GM19467 (cell line): ENCODE measurements around the gene CCDC88B.

ENCODE experiments used
- ATAC-seq: cut with Tn5 transposase; IDR thresholded peaks from one replicate; pipeline ENCODE4 v1.9.1; 2021; ENCODE audit warnings: mild to moderate bottlenecking, moderate library complexity; ENCODE audit not compliant: unreplicated experiment

The CCDC88B gene

DNA sequence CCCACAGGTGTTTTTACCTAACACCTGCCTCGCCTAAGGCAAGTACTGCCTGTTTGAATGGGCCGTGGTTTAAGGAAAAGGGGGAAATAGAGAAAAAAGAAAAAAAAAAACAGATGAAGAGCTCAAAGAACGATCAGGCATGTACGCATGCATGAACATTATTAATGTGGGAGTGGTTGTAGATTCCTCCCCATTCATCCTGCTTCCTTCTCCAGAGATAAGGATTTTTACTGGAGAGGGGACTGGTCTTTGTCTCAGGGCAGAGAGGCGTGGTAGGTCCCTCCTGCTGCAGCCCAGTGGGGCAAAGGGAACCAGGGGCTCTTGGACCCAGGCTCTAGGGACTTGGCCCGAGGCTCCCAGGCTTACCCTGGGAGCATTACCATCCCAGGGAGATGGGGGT, 42.0 kb downstream of the CCDC88B start:
- no peak for ATAC-seq

DNA sequence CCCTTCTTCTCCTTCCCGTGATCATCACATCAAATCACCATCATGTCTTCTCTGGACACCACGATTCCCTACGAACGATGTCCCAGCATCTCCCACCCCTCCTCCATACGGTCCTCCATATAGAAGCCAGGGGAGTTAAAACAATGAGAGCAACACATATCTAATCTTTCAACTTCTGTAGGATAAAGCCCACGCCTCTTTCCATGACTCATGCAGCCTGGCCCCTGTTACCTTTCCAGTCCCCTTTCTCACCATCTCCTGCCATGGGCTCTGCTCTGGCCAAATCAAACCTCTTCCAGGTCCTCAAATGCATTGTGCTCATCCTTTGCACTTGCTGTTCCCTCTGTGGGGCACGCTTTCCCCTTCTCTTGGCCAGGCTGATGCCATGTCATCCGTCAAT, 42.6 kb downstream of the CCDC88B start:
- ATAC-seq = no peak

DNA sequence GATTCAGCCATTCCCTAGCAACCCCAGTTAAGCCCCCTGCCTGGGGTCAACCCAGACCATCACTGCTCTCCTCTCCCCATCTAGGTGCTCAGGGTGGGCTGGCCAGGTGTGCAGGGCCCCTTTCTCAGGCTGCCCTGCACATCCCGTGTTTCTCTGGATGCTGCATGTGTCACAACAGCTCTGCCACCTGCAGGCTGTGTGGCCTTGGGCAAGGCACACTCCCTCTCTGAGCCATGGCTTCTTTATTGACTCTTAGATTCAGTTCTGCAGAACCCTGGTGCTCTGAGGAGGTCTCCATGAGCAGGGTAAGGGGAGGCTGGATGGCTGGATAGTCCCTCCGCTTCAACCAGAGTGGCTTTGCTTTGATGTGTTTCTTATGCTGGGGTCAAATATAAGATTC, 43.6 kb downstream of the CCDC88B start:
- ATAC-seq = no peak

DNA sequence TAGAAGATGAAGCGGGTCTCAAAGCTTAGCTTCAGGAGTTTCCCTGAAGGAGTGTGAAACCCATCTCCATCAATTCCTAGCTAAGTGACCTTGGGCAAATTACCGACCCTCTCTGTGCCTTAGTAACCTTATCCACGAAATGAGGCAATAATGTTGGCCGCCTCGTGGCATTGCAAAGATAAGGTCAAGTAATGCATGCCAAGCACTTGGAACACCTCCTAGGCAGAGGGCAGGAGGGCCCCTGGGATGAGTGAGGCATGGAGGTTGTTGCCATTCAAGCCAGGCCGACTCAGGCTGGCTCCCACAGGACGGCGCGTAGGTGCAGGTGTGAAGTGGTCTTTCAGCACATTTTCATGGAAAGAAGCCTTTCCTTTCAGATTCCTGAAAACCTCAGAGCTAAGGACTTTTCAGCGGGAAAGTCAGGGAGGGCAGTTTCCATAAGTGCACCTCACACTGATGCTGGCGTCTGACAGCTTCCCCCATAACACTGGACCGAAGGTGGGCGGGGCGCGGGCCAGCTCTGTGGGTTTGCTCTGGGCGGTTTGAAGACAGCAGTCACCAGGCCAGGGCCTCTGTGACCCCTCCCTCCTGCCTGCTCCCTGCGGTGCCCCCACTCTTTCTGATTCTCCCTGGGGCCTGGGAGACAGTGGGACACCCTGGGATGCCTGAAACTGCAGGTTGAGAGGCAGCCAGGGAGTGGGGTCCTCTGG, 44.2 kb downstream of the CCDC88B start:
- no peak for ATAC-seq

DNA sequence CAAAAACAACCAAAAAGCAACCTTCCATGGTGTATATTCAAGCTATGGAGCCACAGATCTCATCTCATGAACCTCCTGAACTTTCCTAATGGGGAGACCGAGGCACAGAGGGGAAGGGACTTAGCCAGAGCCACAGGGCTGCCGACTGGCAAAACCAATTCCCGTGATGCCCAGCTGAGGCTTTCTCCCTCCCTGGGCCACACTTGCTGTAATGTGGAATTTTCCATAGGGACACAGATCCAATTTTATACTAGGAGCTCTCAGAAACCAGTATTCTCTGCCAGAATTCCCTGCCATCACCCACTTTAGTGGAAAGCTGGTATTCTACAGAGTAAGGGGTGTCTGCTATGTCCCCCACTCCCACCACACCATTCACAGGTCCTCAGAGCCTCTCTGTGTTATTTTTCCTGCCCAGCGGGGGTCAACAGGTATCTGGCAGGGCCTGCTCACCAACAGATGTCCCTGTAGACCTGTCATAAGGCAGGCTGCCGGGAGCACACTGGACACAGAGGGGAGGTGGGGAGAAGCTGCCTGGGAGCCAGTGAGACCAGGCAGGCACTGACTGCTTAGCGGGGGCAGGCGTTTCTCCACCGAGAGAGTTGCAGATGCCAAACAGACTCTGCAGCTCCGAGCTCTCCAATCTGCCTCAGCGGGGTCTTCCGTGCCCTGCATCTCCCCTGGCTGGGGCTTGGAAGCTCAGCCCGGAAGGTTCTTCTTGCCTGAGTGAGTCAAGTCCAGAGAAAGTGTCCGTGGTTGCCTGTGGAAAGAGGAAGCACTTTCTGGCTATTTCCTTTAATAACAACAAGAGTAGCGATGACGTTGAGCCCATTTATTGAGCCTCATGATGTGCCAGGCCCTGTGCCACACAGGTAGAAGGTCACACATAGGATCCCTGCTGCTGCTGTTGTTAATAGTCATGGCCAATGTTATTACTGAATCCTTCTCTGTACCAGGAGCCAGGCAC, 45.3 kb downstream of the CCDC88B start:
- no peak for ATAC-seq

DNA sequence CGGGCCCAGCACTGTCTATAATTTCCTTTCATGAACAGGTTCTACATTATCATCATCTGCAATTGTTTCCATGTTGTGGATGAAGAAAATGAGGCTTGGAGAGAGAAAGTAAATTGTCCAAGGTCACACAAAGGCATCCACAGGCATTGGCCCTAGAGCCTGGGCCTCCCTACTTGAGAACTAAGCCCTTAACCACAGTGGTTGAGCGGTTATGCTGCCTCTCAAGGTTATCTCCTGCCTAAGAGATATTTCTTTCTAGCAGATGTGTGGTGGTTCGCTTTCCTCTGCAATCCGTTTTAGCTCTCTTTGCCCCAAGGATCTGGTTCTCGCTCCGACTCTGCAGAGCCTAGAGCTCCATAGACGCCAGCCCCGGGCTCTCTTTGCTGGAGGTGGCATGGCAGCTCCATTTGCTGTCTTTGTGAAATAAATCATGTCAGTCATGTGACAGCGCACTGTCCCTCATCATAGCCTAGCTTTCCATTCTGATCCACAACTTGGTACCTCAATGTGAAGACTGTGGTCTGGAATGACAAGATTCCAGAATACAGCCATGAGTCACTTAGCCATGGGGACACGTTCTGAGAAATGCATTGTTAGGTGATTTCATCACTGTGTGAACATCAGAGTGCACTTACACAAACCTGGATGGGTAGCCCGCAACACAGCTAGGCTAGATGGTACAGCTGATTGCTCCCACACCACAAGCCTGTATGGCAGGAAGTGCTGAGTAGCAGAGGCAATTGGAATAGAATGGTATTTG, 46.1 kb downstream of the CCDC88B start:
- ATAC-seq = no peak

GRCh38 chr11:64387916-64388315, 47.9 kb downstream of the CCDC88B start:
- no peak for ATAC-seq

- no peak for ATAC-seq
Observed at GRCh38 chr11:64388894-64389293, 48.9 kb downstream of the CCDC88B start.

- ATAC-seq = no peak
Observed at GRCh38 chr11:64389851-64390250, 49.8 kb downstream of the CCDC88B start.

- ATAC-seq = no peak
Observed at GRCh38 chr11:64390558-64390957, 50.6 kb downstream of the CCDC88B start.

GRCh38 chr11:64391839-64392238, 51.8 kb downstream of the CCDC88B start:
- no peak for ATAC-seq

DNA sequence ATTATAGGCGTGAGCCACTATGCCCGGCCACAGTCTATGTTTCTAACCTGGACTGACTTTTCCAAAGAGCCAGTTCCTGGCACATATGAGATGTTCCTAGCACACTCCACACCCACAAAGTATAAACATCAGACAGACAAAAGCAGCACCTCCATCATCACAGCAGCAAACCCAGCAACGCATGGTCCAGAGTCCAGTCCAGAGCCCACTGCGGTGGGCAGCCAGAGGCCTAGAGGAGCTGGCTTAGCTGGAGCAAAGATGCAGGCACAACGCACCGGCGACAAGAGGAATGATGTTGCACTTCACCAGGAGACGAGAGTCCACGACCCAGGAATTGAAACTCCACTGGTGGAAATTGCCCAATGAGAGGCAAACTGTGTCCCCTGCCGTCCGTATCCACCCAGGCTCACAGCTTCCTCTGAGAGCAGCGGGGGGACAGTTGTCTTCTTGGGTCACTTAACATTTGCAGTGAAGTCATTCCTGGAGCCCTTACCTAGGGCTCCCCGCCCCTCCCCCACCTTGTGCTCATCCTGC, 55.6 kb downstream of the CCDC88B start:
- ATAC-seq = no peak

DNA sequence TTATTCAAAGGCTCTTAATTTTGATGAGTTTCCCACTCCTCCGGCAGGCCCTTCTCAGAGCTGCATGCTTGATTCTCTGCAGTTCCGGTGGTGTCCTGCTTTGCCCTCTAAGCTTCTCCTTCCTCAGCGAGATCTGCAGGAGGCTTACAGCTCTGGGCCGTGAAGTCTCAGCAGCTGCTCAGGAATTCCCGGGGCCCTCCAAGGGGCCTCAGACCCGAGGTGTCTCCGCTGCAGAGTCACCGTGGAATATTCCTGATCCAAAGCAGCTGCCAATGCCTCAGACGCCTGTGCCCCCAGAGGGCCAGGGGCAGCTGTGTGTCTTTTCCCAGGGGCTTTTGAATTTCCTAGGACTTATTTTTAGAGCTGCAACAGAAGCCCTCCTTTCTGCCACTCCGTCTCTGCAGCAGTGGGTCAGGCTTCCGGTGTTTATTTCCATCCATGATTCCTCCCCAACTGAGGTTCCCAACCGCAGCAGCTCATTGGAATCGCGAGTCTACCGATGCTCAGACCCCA, 56.1 kb downstream of the CCDC88B start:
- no peak for ATAC-seq

DNA sequence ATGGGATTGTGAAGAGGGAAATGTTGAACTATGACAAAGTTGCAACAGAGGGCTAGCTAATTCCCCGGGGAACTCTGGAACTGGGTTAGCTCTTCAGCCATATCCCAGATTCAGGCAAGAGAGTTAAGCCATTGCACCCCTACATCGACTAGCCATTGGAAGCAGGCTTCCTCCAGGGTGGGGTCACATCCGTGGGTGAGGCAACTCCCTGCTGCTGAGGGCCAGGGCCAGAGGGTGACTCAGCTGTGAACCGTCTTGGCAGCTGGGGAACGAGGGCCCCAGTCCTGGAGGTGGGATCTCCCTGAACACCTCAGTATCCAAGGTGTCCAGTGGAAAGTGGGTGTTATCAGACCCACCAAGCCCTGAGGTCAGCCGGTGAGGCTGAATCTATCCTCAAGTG, 60.1 kb downstream of the CCDC88B start:
- no peak for ATAC-seq

DNA sequence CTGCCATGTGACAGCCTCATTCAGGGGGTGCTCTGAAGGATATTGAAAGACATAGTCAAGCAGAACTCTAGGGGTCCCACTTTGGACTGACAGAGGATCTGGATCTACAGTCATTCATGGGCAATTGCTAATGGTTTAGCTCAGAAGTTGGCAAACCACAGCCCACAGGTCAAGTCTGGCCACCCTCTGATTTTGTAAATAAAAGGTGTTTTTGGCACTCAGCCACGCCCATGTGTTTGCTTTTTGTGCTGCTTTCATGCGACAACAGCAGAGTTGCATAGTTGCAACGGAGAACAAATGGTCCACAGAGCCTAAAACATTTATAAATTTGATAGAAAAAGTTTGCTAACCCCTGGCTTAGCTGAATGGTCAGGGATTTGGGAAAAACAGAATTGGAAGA, 60.7 kb downstream of the CCDC88B start:
- no peak for ATAC-seq

- ATAC-seq = no peak
Observed at GRCh38 chr11:64401775-64402174, 61.8 kb downstream of the CCDC88B start.

GRCh38 chr11:64403106-64403505, 63.1 kb downstream of the CCDC88B start:
- ATAC-seq = no peak

DNA sequence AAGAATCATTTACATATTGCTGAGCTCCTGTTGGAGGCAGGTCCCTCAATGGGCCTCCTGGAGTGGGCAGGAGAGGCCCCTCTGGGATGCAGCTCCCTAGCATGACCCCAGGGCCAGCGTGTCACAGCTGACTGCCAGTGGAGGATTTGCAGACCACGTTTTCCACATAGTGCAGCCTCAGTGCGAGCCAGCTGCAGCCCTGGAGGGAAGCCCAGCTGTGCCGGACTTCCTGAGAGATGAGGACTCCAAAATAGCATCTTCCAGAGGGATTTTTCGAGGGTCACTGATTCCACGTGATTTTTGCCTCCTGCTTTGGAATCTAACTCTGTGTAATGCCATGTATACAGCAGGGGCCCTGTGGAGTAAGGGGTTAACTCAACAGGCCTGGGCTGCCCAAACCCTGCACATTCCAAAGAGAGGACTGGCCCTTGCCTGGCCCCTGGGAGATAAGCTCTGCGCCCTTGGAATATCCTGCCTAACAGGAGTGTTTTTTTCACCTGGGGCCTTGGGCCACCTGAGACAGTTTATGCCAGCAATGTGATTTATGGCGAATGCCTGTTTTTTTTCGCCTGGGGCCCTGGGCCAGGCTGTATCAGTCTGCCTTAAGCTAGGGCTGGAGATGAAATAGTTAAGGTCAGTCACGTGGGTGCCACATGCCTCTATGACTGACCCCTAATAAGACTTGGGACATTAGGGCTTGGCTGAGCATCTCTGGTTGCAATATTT, 66.4 kb downstream of the CCDC88B start:
- no peak for ATAC-seq
